ENCODE results near the gene DLG2.

- TF ChIP-seq CTCF (IDR thresholded peaks at IDR 0.05; ENCODE audit: low read depth, low read length, poor library complexity, severe bottlenecking): no peak
- TF ChIP-seq EZH2phosphoT487 (IDR thresholded peaks at IDR 0.05; ENCODE audit: borderline replicate concordance, low read length): no peak
Measured at GRCh38 chr11:85572056-85572455, 55.1 kb downstream of the DLG2 start.

All from DOHH2 (cell line).